ENCODE data around the gene RGS7BP.

The RGS7BP gene

GRCh38 chr5:64594601-64595000, 88.8 kb downstream of the RGS7BP start:
- no peak overlapping the region for H3K4me3 ChIP-seq (ENCODE audit: low read length)
- no peak overlapping the region for H2AFZ ChIP-seq (ENCODE audit: low read length)
- no peaks in the 10 kb centered on the region for H3K4me1 ChIP-seq (ENCODE audit: low read length)
- no peaks in the 10 kb centered on the region for H4K20me1 ChIP-seq (ENCODE audit: insufficient read depth, low read length)
- no peaks in the 10 kb centered on the region for H3K36me3 ChIP-seq (replicated peaks; ENCODE audit: insufficient read depth, low read length)
- no peak for DNase-seq
- no peaks in the 10 kb centered on the region for H3K9me3 ChIP-seq (replicated peaks; ENCODE audit: insufficient read depth, low read length)
- no peaks in the 10 kb centered on the region for H3F3A ChIP-seq (ENCODE audit: insufficient read depth, low read length)
- H3K4me2 ChIP-seq (ENCODE audit: low read depth, low read length) = no peak overlapping the region
- no peak overlapping the region for H3K9ac ChIP-seq (ENCODE audit: low read length)
- no peaks in the 10 kb centered on the region for H3K27me3 ChIP-seq (replicated peaks; ENCODE audit: insufficient read depth, low read length)
- no peaks in the 10 kb centered on the region for H3K79me2 ChIP-seq (ENCODE audit: low read length)
- no peaks in the 10 kb centered on the region for H3K9me2 ChIP-seq (replicated peaks; ENCODE audit: insufficient read depth, low read length)
- H3K27ac ChIP-seq (ENCODE audit: low read length) = no peak overlapping the region
- TF ChIP-seq CTCF (IDR thresholded peaks at IDR 0.05; ENCODE audit: low read length) (no peak), EZH2 (optimal IDR thresholded peaks at IDR 0.05; ENCODE audit: low read depth, low read length) (no peak), EZH2phosphoT487 (IDR thresholded peaks at IDR 0.05; ENCODE audit: low read length) (no peak)

GRCh38 chr5:64595031-64595855, 89.4 kb downstream of the RGS7BP start:
- H3K9me3 ChIP-seq (replicated peaks; ENCODE audit: insufficient read depth, low read length) = no peaks in the 10 kb centered on the region
- H3K27ac ChIP-seq (ENCODE audit: low read length) = no peak overlapping the region
- no peaks in the 10 kb centered on the region for H3K36me3 ChIP-seq (replicated peaks; ENCODE audit: insufficient read depth, low read length)
- H3K9ac ChIP-seq (ENCODE audit: low read length) = no peak overlapping the region
- DNase-seq = no peak
- H3K4me2 ChIP-seq (ENCODE audit: low read depth, low read length) = no peak overlapping the region
- H3K79me2 ChIP-seq (ENCODE audit: low read length) = no peaks in the 10 kb centered on the region
- H4K20me1 ChIP-seq (ENCODE audit: insufficient read depth, low read length) = no peaks in the 10 kb centered on the region
- no peaks in the 10 kb centered on the region for H3F3A ChIP-seq (ENCODE audit: insufficient read depth, low read length)
- TF ChIP-seq EZH2phosphoT487 (IDR thresholded peaks at IDR 0.05; ENCODE audit: low read length) = no peak
- TF ChIP-seq CTCF (IDR thresholded peaks at IDR 0.05; ENCODE audit: low read length) = peak; percentile 11; the same call in 1 of the 2 replicates
- no peaks in the 10 kb centered on the region for H3K4me1 ChIP-seq (ENCODE audit: low read length)
- H3K9me2 ChIP-seq (replicated peaks; ENCODE audit: insufficient read depth, low read length) = no peaks in the 10 kb centered on the region
- no peak overlapping the region for H2AFZ ChIP-seq (ENCODE audit: low read length)
- no peak overlapping the region for H3K4me3 ChIP-seq (ENCODE audit: low read length)
- no peaks in the 10 kb centered on the region for H3K27me3 ChIP-seq (replicated peaks; ENCODE audit: insufficient read depth, low read length)

- Histone ChIP-seq H3K4me2 (ENCODE audit: low read depth, low read length) (no peak overlapping the region), H3K9me2 (replicated peaks; ENCODE audit: insufficient read depth, low read length) (no peaks in the 10 kb centered on the region), H3K27me3 (replicated peaks; ENCODE audit: insufficient read depth, low read length) (no peaks in the 10 kb centered on the region), H3F3A (ENCODE audit: insufficient read depth, low read length) (no peaks in the 10 kb centered on the region), H2AFZ (ENCODE audit: low read length) (no peak overlapping the region), H3K4me1 (ENCODE audit: low read length) (no peaks in the 10 kb centered on the region), H3K9ac (ENCODE audit: low read length) (no peak overlapping the region), H3K9me3 (replicated peaks; ENCODE audit: insufficient read depth, low read length) (no peaks in the 10 kb centered on the region), H3K4me3 (ENCODE audit: low read length) (no peak overlapping the region), H3K27ac (ENCODE audit: low read length) (no peak overlapping the region), H3K79me2 (ENCODE audit: low read length) (no peaks in the 10 kb centered on the region), H3K36me3 (replicated peaks; ENCODE audit: insufficient read depth, low read length) (no peaks in the 10 kb centered on the region), H4K20me1 (ENCODE audit: insufficient read depth, low read length) (no peaks in the 10 kb centered on the region)
- TF ChIP-seq CTCF (IDR thresholded peaks at IDR 0.05; ENCODE audit: low read length) (no peak), EZH2 (optimal IDR thresholded peaks at IDR 0.05; ENCODE audit: low read depth, low read length) (no peak), EZH2phosphoT487 (IDR thresholded peaks at IDR 0.05; ENCODE audit: low read length) (no peak)
- DNase-seq = no peak
Measured at GRCh38 chr5:64599226-64599625, 93.4 kb downstream of the RGS7BP start.

All from MM.1S (cell line).